HG02970 (cell line): Measurements from ENCODE around the gene SH3BP2.

ENCODE experiments used
- ATAC-seq: cut with Tn5 transposase; IDR thresholded peaks from one replicate; pipeline ENCODE4 v1.9.1; 2021; ENCODE audit warnings: mild to moderate bottlenecking, moderate library complexity, moderate number of reproducible peaks; ENCODE audit not compliant: unreplicated experiment, low FRiP score

SH3BP2 gene

GRCh38 chr4:2867758-2868491 is 75.0 kb downstream of the SH3BP2 start:
- no peak for ATAC-seq

- ATAC-seq, result no peak
Observed at GRCh38 chr4:2868877-2869487, 76.1 kb downstream of the SH3BP2 start.

- ATAC-seq, result no peak
Observed at GRCh38 chr4:2869659-2870058, 76.8 kb downstream of the SH3BP2 start.

- no peak for ATAC-seq
Observed at GRCh38 chr4:2870082-2870481, 77.2 kb downstream of the SH3BP2 start.

- no peak for ATAC-seq
Observed at GRCh38 chr4:2871466-2871865, 78.6 kb downstream of the SH3BP2 start.

GRCh38 chr4:2871911-2872310 is 79.0 kb downstream of the SH3BP2 start:
- ATAC-seq, result no peak

GRCh38 chr4:2873329-2873728 is 80.4 kb downstream of the SH3BP2 start:
- ATAC-seq, result no peak

- no peak for ATAC-seq
Observed at GRCh38 chr4:2874861-2875260, 82.0 kb downstream of the SH3BP2 start.

- no peak for ATAC-seq
Observed at GRCh38 chr4:2875556-2875955, 82.7 kb downstream of the SH3BP2 start.

GRCh38 chr4:2878346-2878745 is 85.5 kb downstream of the SH3BP2 start:
- no peak for ATAC-seq

- ATAC-seq, result no peak
Observed at GRCh38 chr4:2879026-2879425, 86.1 kb downstream of the SH3BP2 start.

- no peak for ATAC-seq
Observed at GRCh38 chr4:2881431-2881830, 88.5 kb downstream of the SH3BP2 start.

- ATAC-seq, result no peak
Observed at GRCh38 chr4:2882341-2882740, 89.5 kb downstream of the SH3BP2 start.

- ATAC-seq, result no peak
Observed at GRCh38 chr4:2886161-2886560, 93.3 kb downstream of the SH3BP2 start.

- no peak for ATAC-seq
Observed at GRCh38 chr4:2886622-2887021, 93.7 kb downstream of the SH3BP2 start.

GRCh38 chr4:2887343-2887742 is 94.5 kb downstream of the SH3BP2 start:
- no peak for ATAC-seq

- ATAC-seq, result no peak
Observed at GRCh38 chr4:2888886-2889285, 96.0 kb downstream of the SH3BP2 start.
